Stromal cell of bone marrow (primary cell): ENCODE results near the gene FH.

Source experiments
- DNase-seq: peaks from one replicate; pipeline ENCODE4 v3.0.0-alpha.2; 2012; ENCODE audit warnings: low read depth

FH gene

GRCh38 chr1:241519308-241520079 lies at the start of gene FH:
Gene FH (minus strand): TSS chr1:241519755. CDS start chr1:241519722, 33 bp downstream.
- DNase-seq: peak; percentile 98

GRCh38 chr1:241560849-241561187 lies 41.3 kb upstream of the FH start:
- DNase-seq: no peak

GRCh38 chr1:241560146-241560848 lies 40.7 kb upstream of the FH start:
- no peak for DNase-seq

- no peak for DNase-seq
Observed at GRCh38 chr1:241557551-241558193, 38.1 kb upstream of the FH start.

- DNase-seq: no peak
Observed at GRCh38 chr1:241557031-241557430, 37.5 kb upstream of the FH start.

GRCh38 chr1:241555526-241555925 lies 36.0 kb upstream of the FH start:
- DNase-seq: no peak

- DNase-seq: no peak
Observed at GRCh38 chr1:241553886-241554592, 34.5 kb upstream of the FH start.

GRCh38 chr1:241551759-241552638 lies 32.4 kb upstream of the FH start:
- DNase-seq: no peak

- no peak for DNase-seq
Observed at GRCh38 chr1:241550318-241550717, 30.8 kb upstream of the FH start.

GRCh38 chr1:241548008-241548407 lies 28.5 kb upstream of the FH start:
- no peak for DNase-seq

GRCh38 chr1:241542199-241542907 lies 22.8 kb upstream of the FH start:
- no peak for DNase-seq

- no peak for DNase-seq
Observed at GRCh38 chr1:241536969-241537368, 17.4 kb upstream of the FH start.

- no peak for DNase-seq
Observed at GRCh38 chr1:241536304-241536703, 16.7 kb upstream of the FH start.

- no peak for DNase-seq
Observed at GRCh38 chr1:241533326-241534115, 14.0 kb upstream of the FH start.

- no peak for DNase-seq
Observed at GRCh38 chr1:241532864-241533263, 13.3 kb upstream of the FH start.

GRCh38 chr1:241532162-241532531 lies 12.6 kb upstream of the FH start, which contains the start of gene KMO:
Gene KMO (plus strand): TSS chr1:241532378. CDS start chr1:241532445, 67 bp downstream.
- peak; percentile 17 for DNase-seq

- peak; percentile 61 for DNase-seq
Observed at GRCh38 chr1:241531195-241532161, 11.9 kb upstream of the FH start.

GRCh38 chr1:241527146-241527545 lies 7.6 kb upstream of the FH start:
- DNase-seq: no peak

- DNase-seq: no peak
Observed at GRCh38 chr1:241525026-241525425, 5.5 kb upstream of the FH start.
